NCI-H1105 treated with DMSO at 0.1 percent for 48 hours (cell line): ENCODE measurements around the gene SETD1A.

Experiments used
- DNase-seq: peaks from one replicate; lab custom pipeline; 2025; lab: John Stamatoyannopoulos, UW

Gene SETD1A

GRCh38 chr16:31020536-31020935 lies 63.0 kb downstream of the SETD1A start:
- no peak for DNase-seq

- DNase-seq, result no peak
Observed at GRCh38 chr16:31022544-31023251, 65.1 kb downstream of the SETD1A start.

GRCh38 chr16:31023252-31023602 lies 65.7 kb downstream of the SETD1A start:
- no peak for DNase-seq

- DNase-seq, result no peak
Observed at GRCh38 chr16:31023627-31024226, 66.2 kb downstream of the SETD1A start.

GRCh38 chr16:31025339-31025738 lies 67.8 kb downstream of the SETD1A start:
- no peak for DNase-seq

- no peak for DNase-seq
Observed at GRCh38 chr16:31029272-31029671, 71.7 kb downstream of the SETD1A start.

GRCh38 chr16:31031276-31031675 lies 73.7 kb downstream of the SETD1A start:
- no peak for DNase-seq

- peak; percentile 91 for DNase-seq
Observed at GRCh38 chr16:31032736-31033708, 75.5 kb downstream of the SETD1A start, which contains the start of gene STX4. Gene STX4 (plus strand): TSS chr16:31033558. CDS start chr16:31033806, 248 bp downstream.

GRCh38 chr16:31033709-31034492 lies 76.3 kb downstream of the SETD1A start:
- peak; percentile 61 for DNase-seq
